ENCODE results near the gene GAB2. TPM values are rescaled to one million over a fixed set of nuclear protein-coding genes. Genes with fewer than 3 reads are reported as not detected.

Gene GAB2
- total and polyA plus RNA-seq, 8 donors = 18.8 to 59.6 (median 19.7) TPM

GRCh38 chr11:78379039-78379670 lies 38.5 kb downstream of the GAB2 start:
- intact Hi-C loops (cut with DNase I) = no loop called here
- H3K4me3 ChIP-seq = no peak overlapping the region
- H3K4me1 ChIP-seq = peaks cover 0 to 35% of the 10 kb centered on the region in 2 donors
- peaks cover 0 to 6% of the 10 kb centered on the region in 2 donors for H3K9me3 ChIP-seq
- no peaks in the 10 kb centered on the region for H3K27me3 ChIP-seq
- H3K27ac ChIP-seq = no peak overlapping the region
- ATAC-seq = peak; percentile 72
- TF ChIP-seq, protein P1, sequence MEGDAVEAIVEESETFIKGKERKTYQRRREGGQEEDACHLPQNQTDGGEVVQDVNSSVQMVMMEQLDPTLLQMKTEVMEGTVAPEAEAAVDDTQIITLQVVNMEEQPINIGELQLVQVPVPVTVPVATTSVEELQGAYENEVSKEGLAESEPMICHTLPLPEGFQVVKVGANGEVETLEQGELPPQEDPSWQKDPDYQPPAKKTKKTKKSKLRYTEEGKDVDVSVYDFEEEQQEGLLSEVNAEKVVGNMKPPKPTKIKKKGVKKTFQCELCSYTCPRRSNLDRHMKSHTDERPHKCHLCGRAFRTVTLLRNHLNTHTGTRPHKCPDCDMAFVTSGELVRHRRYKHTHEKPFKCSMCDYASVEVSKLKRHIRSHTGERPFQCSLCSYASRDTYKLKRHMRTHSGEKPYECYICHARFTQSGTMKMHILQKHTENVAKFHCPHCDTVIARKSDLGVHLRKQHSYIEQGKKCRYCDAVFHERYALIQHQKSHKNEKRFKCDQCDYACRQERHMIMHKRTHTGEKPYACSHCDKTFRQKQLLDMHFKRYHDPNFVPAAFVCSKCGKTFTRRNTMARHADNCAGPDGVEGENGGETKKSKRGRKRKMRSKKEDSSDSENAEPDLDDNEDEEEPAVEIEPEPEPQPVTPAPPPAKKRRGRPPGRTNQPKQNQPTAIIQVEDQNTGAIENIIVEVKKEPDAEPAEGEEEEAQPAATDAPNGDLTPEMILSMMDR (IDR thresholded peaks at IDR 0.05) = no peak
- no peak for DNase-seq
- peaks cover 0 to 10% of the 10 kb centered on the region in 2 donors for H3K36me3 ChIP-seq

DNA sequence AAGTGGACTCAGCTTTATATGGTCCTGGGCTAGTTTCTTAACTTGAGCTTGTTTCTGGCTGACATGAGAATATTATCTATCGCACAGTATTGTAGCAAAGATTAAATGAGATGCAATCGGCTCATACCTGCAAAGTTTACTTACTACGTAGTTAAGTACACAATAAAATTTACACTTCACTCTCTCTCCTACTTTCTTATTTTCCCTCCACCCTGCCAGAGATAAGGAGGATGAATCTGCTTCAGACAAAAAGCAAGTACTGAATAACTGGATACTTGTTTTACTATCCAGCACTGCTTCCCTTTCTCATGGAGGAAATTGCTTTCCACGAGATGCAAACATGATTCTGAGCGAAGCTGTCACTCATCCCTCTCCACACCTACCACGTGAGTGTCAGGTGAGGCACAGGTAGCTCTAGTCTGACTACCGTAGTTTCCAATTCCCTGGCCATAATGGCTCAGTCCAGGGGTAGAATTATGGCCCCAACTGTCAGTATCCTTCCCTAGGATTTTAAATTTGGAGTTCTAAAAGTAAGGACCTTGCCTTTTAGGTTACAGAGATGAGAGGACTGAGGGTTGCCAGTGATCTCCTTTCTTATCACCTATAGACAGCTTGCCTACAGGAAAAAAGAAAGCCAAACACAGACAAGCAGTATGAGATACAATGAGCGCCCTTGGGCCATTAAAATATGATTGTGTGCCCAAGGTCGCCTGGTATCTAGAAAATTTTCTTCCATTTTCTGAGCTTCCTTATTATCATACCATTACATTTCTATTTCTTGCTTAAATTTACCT lies 39.8 kb downstream of the GAB2 start:
- DNase-seq = no peak
- TF ChIP-seq, protein P1 (IDR thresholded peaks at IDR 0.05) = no peak
- no peak for ATAC-seq
- peaks cover 5 to 31% of the 10 kb centered on the region in 2 donors for H3K4me1 ChIP-seq
- peaks cover 0 to 5% of the 10 kb centered on the region in 2 donors for H3K36me3 ChIP-seq
- H3K27ac ChIP-seq = no peak overlapping the region
- no peak overlapping the region for H3K4me3 ChIP-seq
- peaks cover 0 to 6% of the 10 kb centered on the region in 2 donors for H3K9me3 ChIP-seq
- H3K27me3 ChIP-seq = no peaks in the 10 kb centered on the region
- intact Hi-C loops (cut with DNase I) = no loop called here

- no peak for DNase-seq
- Histone ChIP-seq H3K4me1 (peaks cover 5 to 35% of the 10 kb centered on the region in 2 donors), H3K9me3 (peaks cover 0 to 6% of the 10 kb centered on the region in 2 donors), H3K36me3 (peaks cover 0 to 5% of the 10 kb centered on the region in 2 donors), H3K4me3 (no peak overlapping the region), H3K27me3 (no peaks in the 10 kb centered on the region), H3K27ac (no peak overlapping the region)
- intact Hi-C loops (cut with DNase I) = no loop called here
- ATAC-seq = no peak
- TF ChIP-seq, protein P1 (IDR thresholded peaks at IDR 0.05) = no peak
Measured at GRCh38 chr11:78376858-78377257, 40.8 kb downstream of the GAB2 start.

GRCh38 chr11:78374917-78375316 lies 42.7 kb downstream of the GAB2 start:
- Histone ChIP-seq H3K27ac (peak overlapping the region in 1 of 2 donors; percentile 30), H3K27me3 (no peaks in the 10 kb centered on the region), H3K9me3 (peaks cover 0 to 6% of the 10 kb centered on the region in 2 donors), H3K4me1 (peaks cover 12 to 42% of the 10 kb centered on the region in 2 donors), H3K4me3 (no peak overlapping the region), H3K36me3 (peaks cover 0 to 5% of the 10 kb centered on the region in 2 donors)
- intact Hi-C loops (cut with DNase I) = no loop called here
- no peak for ATAC-seq
- no peak for DNase-seq
- TF ChIP-seq, protein P1 (IDR thresholded peaks at IDR 0.05) = no peak

- H3K27ac ChIP-seq = no peak overlapping the region
- intact Hi-C loops (cut with DNase I) = no loop called here
Measured at GRCh38 chr11:78373689-78374088, 43.9 kb downstream of the GAB2 start.

More at GRCh38 chr11:78373689-78374088, 43.9 kb downstream of the GAB2 start:
- Histone ChIP-seq H3K36me3 (peaks cover 0 to 5% of the 10 kb centered on the region in 2 donors), H3K27me3 (no peaks in the 10 kb centered on the region), H3K4me1 (peaks cover 12 to 31% of the 10 kb centered on the region in 2 donors), H3K9me3 (peaks cover 0 to 6% of the 10 kb centered on the region in 2 donors), H3K4me3 (no peak overlapping the region)
- no peak for ATAC-seq
- TF ChIP-seq, protein P1 (IDR thresholded peaks at IDR 0.05) = no peak
- no peak for DNase-seq

Measured in left lung (tissue), 10 donors.